GM18498 (cell line): ENCODE data around the gene WWOX.

Experiments
- ATAC-seq: cut with Tn5 transposase; IDR thresholded peaks from one replicate; pipeline ENCODE4 v1.9.1; 2021; ENCODE audit warnings: mild to moderate bottlenecking, moderate library complexity; ENCODE audit not compliant: unreplicated experiment

The WWOX gene

DNA sequence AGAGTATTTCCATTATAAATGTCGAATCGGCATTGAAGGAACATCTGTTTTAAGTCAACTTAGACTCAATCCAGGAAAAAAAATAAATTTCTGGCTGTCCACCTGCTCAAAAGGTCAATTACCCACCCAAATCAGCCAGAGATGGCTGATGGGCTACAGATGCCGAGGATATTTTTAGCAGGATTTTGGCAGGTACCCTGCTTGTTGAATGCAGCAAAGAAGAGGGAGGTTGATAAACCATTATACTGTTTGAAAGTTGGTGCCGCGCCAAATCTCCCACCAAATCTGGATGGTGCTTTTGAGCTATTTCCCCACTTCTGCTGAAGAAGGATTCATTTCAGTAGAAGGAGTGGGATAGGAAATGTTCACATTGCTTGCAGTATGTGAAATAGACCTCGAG lies 963.4 kb downstream of the WWOX start:
- no peak for ATAC-seq

DNA sequence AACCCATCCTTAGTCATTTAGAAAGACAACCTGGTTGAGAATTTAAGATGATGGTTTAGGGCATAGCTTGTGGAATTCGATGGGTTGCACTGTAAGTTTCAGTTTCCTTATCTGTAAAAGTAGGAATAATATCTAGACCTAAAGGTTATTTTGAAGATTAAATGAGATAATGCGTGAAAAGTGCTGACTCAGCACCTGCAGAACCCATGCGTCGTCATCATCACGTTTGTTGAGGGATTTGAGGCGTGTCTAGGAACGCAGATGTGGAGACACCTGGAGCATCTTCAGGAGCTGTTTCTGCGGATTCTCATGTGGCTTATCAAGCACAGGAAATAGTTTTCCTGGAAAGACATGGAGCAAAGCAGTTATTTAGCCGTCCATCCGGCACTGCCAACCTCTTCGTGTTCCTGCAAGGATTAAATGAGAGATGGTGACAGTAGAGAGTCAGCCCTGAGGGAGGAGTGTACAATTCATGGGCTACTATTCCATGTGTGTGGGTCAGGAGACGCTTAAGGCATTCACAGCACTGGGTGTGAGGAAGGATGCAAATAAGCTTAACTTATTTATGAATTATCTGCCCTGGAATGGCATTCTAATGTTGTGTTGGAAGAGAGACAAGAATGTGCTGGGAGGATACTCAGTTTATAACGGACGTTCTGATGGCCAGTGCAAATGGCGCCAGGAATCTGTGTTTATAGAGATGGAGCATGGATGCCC lies 965.0 kb downstream of the WWOX start:
- ATAC-seq = no peak

DNA sequence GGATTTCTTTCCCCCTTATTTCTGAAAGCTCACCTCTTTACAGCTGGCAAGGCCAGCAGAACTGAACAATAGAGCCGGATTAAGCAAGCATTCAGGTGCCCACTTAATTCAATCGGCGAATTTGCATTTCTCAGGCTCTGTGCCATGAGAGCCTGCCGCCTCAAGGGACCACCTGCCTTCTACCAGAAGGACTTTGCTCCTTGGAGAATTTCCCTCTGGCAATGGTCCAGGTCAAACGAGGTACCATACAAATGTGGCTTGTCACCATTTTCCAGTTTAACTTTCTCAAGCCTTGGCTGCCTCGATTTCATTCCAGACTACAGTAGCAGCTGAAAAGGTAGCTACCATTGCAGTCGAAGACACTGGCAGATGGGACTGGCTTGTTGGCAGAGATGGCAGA lies 967.1 kb downstream of the WWOX start:
- ATAC-seq = no peak

DNA sequence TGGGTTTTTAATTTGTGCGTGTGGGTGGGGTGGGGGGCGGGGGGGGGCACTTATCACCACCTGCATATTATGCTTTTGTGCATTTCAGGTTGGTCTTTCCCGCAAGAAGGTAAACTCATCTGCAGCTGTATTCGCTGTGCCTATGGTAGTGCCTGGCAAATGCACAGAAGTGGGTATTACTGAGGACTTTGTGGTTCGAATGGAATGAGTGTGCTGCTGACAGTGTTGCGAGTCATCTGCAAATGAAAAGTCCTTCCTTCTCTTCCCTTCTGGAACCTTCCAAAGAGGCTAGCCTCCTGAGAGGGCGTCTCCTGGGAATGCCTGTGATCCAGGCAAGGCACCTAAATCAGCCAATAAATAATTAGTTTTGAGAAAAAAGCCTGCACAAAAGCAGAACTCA lies 968.1 kb downstream of the WWOX start:
- no peak for ATAC-seq

DNA sequence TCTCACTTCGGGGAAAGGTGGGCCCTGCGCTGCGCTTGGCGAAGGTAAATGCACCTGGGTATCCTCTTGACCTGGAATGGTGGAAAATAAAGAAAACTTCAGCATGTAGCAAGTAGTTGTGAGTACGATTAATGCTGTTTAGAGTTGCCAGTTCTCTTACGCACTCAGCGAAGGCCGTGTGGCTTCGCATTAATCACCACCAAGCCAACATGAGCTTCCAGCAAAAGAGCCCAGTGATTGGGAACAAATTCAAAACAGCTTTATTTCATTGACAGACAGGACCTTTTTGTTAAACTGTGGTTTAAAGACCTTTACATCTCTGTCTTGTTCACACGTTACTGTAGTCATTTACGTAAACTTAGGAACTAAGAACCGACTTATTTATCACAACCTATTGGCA lies 969.7 kb downstream of the WWOX start:
- ATAC-seq = no peak

DNA sequence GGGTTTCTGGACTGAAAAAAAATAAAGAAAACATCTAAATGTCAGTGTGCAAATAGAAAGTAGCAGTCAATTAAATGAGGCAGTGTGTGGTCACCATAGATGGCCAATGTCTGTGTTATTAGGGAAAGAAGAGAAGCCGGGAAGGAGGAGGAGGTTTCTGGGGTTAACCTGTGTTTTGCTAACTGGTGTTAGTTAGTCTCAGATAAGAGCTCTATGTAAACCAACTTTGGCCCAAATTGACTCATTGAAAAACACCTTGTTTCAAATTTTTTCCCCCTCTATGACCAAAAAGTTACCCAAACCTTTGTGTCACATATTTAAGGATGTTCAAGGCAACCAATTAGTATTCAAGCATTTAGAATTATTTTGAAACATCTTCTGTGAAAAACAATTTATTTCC lies 970.2 kb downstream of the WWOX start:
- no peak for ATAC-seq

DNA sequence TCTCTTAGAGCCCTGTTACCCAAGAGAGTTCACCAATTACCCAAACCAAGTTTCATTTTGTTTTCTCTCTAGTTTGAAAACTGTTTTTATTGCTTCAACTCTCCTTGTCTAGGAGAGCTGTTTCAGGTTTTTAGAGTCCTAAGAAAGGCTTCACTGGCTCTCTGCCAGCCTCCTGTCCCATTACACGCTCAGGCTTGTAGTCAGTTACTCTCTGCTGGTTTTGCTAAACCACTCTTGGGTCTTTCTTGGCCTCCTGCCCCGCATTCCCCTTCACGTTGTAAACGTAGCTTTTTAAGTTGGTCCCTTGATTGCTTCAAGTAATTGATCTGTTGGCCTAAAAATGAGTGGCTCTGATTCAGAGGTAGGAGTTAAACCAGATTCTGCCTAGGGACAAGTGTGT lies 972.0 kb downstream of the WWOX start:
- no peak for ATAC-seq

DNA sequence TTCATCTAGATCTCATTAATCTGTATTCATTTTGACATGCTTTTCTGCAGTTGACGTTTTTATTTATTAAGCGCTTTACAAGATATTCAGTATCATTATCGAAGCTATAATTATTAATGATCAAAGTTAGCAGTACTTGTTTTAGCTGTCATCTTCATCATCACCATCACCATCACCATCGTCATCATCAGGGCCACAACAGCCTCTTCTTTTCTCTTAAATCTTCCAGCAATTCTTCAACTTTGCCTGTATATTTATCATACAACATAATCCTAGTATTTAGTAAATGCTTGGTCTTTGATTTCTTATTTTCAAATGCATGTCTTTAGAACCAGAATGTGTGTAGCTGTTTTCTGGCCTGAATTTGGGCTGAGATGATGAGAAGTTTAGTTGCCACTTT lies 973.1 kb downstream of the WWOX start:
- no peak for ATAC-seq

DNA sequence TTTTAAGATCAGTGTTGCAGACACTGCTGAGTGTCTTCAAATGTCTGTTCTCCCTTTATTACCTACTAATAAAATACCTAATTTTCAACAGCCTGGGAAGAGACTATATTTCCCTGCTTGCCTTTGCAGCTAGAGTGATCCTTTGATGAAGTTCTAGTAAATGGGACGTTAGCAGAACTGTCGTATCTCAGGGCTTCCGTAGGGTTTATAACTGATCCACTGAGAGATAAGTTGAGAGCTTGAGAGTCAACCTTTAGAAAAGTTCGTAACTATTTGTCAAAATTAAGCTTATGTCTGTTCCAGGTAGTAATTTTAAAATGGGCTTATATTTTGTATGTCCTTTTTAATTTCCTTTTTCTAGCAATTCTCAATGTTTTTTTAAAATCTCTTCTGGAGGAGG lies 974.1 kb downstream of the WWOX start:
- ATAC-seq = no peak

DNA sequence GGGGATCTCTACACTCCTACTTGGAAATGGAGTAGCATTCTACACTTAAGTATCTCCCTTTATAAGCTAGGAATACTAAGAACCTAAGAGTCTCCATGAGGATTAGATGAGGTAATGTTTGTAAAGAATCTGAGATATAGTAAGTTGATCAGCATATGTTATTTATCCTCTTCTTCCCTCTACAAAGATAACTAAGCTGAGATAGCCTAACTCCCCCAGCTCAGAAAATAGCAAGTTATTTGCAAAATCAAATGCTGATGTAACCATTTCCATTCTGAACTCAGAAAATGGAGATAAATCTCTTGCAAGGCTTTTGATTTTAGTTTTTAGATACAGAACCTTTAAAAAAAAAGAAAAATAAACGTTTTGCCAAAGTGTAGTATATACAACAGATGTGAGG lies 975.1 kb downstream of the WWOX start:
- ATAC-seq = no peak

DNA sequence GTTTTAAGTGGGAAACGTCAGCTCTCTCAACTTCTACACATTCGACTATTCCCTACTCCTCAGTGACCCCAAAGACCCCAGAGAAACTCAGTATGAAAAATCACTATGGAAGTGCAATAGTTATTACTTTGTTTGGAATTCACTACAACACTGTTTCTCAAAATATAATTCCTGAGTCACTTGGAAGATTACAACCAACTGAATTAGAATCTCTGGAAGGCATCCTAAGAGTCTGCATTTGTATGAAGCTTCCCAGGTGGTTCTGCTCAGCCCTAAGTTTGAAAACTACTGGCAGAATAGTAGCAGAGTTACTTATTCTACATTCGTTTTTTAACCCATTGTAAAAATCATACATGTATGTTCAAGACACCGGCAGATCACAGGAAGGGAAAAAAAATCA lies 975.5 kb downstream of the WWOX start:
- no peak for ATAC-seq

DNA sequence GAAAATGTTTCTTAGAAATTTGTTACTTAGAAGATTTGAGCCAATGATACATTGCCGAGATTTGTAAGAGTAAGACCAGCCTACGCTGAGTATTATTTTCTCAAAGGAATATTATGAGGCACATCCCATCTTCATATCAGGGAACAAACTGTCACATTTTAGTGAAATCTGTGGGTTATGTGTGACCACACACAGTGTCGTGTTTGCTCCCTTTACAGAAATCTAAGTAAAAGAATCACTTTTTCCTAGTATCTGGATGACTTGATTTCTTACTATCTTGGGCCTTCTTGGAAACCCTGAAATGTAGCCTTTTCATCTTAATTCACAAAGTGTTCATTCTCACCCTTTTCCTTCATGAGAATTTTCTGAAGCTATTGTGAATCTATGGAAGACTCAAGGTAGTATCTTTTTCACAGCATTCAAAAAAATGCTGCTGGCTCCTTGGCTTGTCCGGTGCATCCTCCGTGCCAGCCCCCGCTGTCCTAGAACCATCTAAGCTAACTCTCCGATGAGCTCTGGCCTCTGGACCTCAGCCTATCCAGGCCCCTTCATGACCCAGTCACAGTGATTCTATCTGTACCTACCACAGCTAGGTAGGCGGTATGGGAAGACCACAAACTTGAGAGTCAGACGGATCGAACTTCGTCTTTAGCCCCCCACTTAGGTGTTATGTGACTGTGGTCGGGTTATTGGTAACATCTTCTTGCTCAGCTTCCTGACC lies 976.8 kb downstream of the WWOX start:
- ATAC-seq = no peak

DNA sequence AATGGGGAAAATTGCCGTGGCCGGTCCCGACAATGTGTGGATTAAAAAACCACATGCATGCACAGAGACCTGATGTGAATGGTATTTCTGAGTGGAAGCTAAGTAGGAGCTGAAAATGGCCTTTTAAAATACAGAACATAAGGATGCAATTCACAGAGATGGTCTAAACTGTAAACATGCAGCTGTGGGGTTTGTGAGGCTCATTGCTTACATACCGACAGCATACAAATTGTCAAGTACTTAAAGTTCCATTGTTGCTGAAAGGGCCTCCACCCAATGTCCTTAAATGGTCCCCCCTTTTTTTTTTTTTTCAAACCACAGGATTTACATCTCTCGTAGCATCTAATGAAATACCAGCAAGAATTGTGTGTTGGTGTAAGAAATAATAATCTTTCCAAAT lies 977.9 kb downstream of the WWOX start:
- ATAC-seq = no peak

DNA sequence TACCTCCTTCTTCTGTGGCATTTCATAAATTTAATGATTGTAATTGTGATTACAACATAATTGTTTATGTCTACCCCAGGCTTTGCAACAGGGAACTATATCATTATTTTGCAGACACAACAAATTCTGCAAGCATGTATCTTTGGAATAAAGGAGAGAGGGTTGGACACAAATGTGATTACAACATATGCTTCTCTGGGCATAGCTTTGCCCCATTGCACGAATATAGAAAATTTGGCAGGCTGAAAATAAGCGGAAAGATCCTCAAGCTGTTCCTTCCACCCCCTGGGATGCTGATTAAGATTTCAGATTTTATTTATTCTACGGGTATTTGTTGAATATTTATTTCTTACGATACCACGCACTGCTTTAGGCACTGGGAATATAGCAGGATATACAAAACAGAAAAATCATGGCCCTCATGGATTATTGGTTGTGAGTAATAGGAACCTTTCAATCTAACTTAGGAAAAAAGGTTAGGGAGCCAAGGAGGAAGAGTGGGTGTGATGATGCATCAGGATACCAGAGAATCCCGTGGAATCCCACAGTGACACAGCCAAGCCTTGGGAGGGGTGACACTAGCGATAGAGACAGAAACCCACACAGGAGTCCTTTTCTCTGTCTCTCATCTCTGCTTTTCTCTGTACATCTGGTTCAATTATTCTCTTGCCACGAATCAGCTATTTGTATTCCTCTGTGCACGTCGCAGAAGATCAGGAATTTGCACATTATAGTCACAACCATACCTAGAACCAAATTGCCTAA lies 980.4 kb downstream of the WWOX start:
- ATAC-seq = no peak

DNA sequence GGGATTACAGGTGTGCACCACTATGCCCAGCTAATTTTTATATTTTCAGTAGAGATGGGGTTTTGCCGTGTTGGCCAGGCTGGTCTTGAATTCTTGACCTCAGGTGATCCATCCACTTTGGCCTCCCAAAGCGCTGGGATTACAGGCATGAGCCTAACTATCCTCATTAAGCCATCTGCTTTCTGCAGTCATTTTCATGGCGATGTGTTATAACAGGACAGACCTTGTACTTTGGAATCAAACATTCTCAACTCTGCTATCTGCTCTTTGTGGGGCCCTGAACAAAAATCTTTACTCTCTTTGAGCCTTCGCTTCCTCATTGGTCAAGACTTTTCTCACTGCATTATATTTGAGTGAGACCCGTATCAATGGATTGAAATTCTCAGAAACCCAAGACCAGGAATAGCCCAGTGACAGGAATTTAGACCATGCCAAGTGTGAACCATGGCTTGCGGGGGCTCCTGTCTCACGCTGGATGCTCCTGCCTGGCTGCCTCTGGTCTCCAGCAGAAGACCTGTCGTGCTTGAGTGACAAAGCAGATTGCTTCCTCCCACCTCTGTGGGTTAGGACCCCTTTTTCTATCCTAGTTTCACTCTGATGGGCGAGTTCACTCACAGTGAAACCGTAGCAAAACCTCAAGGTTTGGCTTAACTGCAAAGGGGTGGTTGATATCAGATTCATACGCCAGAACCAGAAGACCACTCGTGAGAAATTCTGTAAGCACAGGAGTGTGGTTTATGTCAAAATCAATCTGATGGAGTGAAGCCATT lies 982.0 kb downstream of the WWOX start:
- no peak for ATAC-seq

DNA sequence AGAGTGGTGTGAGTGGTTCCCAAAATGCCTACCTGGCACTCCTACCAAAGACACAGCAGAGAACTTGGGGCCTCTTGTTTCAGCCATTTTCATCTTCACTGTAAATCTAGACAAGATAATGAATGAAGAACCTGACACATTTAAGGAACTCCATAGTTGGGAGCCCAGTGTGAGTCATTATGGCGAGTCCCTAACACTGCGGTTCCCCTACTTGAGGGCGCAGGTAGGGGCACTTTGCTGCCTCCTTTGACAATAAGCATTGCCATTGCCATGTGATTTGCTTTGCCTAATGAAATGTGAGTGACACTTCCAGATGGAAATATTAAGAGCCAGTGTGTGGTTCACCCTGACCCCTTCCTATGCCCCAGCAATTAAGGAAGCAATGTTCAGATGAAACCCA lies 983.5 kb downstream of the WWOX start:
- ATAC-seq = no peak

DNA sequence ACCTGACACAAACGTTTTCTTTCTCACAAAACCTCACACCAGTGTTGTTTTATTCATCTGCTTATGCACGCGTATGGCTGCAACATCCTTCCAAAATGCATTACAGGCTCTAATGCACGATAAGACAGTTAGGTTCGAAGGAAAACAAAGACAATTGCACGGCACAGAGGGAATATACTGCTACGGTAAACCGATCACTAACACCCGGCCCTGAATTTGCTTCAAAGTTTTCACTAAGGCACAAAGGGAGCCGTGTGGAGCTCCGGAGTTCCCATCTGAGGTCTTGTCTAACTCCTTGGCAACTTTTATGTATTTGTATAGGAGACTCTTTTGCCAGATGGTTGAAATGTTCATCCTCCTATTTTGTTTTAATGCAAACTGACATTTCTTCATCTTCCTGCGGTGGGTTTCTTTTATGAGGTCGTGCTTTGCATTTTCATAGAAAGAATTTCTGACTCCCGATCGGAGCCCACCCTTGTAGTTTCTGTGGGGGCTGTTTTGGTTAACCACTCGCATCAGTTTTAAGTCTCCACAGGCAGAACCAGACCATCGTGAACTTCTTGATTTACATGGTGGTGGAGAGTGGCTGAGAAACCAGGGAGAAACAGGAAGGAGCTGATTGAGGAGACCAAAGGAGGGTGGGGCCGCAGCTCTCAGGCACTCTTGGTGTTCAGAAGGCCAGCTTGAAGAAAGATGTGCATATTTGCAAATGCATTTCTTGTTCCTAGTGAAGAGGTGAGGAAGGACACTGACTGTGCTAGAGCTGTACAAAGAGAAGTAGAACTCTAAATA lies 984.2 kb downstream of the WWOX start:
- no peak for ATAC-seq

DNA sequence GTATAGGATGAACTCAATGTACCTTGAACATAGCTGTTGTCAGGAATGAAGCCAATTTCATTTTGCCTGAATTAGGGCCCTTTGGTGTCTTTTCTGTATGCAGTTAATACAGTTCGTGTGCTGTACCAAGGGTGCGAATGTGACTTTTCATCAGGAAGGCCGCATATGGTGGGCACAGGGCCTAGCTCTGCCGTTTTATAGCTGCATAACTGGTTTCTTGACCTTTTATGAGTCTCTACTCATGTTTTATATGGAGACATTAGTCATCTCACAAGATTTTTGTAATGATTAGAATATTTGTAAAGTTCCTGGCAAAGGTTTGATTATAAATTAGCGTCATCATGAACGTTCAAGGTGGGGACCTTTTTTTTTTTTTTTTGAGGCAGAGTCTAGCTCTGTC lies 989.5 kb downstream of the WWOX start:
- ATAC-seq = no peak

DNA sequence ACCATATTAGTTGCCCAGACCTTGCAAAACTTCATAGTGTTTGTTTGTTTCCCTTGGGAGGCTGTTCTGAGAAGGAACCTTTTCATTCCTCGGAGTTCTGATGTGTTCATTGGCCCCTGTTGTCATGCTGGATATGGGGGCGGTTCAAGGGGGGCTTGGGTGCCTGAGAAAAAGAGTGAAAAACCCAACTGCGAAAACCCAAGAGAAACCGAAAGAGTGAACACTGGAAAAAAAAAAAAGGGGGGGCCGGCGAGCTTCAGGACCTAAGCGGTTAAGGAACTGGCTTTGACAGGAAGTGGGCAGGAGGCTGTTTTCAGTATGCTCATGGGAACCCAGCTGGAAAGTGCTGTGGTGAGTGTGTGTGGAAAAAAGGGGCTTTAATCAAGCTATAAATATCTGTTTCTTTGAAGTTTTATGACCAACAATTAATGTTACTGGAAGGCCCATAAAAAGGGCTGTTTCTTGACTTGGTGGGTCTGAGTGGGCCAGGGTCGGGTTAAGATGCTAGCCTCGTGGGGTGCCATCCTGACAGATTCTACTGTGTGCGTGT lies 990.4 kb downstream of the WWOX start:
- no peak for ATAC-seq

DNA sequence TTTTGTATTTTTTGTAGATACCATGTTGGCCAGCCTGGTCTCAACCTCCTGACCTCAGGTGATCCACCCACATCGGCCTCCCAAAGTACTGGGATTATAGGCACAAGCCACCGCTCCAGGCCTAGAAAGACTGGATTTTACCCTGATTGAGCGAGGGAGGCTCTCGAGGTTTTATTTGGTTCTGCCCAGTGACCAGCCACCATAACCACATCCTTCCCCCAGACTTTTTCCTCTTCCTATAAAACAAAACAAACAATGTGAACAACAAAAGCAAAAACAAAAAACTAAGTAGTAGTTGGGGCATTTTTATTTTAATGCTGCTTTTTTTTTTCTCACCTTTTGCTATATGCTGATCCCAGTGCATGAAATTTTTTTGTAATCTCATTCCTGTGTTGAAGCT lies 991.5 kb downstream of the WWOX start:
- no peak for ATAC-seq
